HepG2 (cell line): Measurements from ENCODE around the gene S100A8. TPM values are rescaled to one million over a fixed set of nuclear protein-coding genes. Genes with fewer than 3 reads are reported as not detected.

Experiments
- ATAC-seq: fragments of 200-7000 bp; cut with Tn5 transposase; 3 replicates; pipeline ENCODE4 v1.9.1; 2020; ENCODE audit warnings: mild to moderate bottlenecking, moderate library complexity
- BruUV-seq: library from RNA; stranded (reverse); fragments of 400-500 nt; replicated peaks from 2 replicates; lab custom pipeline; 2021; lab: Mats Ljungman, UMichigan
- CTCF ChIA-PET: fragments of 300-600 bp; formaldehyde crosslinking; extraction: SDS; loops from one replicate; lab custom pipeline; 2021; ENCODE audit warnings: low total read pairs, inconsistent platforms, low intra/inter-chr PET ratio; lab: Yijun Ruan, JAX
- POLR2A ChIA-PET: fragments of 350-600 bp; sonication (Branson Sonifier 250); formaldehyde crosslinking; loops from one replicate; lab custom pipeline; 2020; ENCODE audit warnings: antibody characterized with exemption, inconsistent platforms; lab: Yijun Ruan, JAX
- DNase-seq: peaks from one replicate; pipeline ENCODE4 v3.0.0-alpha.2; 2015; ENCODE audit warnings: low spot score
- FAIRE-seq: peaks from 3 replicates; lab custom pipeline; 2011; peaks lifted over from hg19 to GRCh38; lab: Jason Lieb, UNC
- H2AFZ ChIP-seq: one replicate; pipeline ENCODE4 v1.6.1; 2011; ENCODE audit warnings: low read length, inconsistent platforms
- H3K27ac ChIP-seq: fragments of 300-600 bp; 3 replicates; pipeline ENCODE4 v1.8.0; 2011; ENCODE audit warnings: mixed run types, mild to moderate bottlenecking, mixed read lengths, low read length, inconsistent platforms; ENCODE audit not compliant: insufficient read depth; ENCODE audit errors: extremely low read length
- H3K27me3 ChIP-seq, 2 experiments: fragments of 200-600 bp in 1 of 2; 2 replicates in 1 of 2; 3 replicates in 1 of 2; pipeline versions ENCODE4 v1.6.0 to v1.8.0; 2011; ENCODE audit warnings: low read length in 2 of 2, mild to moderate bottlenecking in 2 of 2, moderate library complexity in 2 of 2, inconsistent platforms in 1 of 2; ENCODE audit not compliant: insufficient read depth in 2 of 2, control insufficient read depth in 1 of 2
- H3K36me3 ChIP-seq, 2 experiments: fragments of 200-600 bp in 1 of 2; replicated peaks in 1 of 2; 2 replicates in 1 of 2; 3 replicates in 1 of 2; pipeline versions ENCODE4 v1.5.1 to v1.8.0; 2011; ENCODE audit warnings: low read length in 2 of 2, inconsistent platforms in 1 of 2; ENCODE audit not compliant: insufficient read depth in 2 of 2, control insufficient read depth in 1 of 2
- H3K4me1 ChIP-seq: 2 replicates; pipeline ENCODE4 v1.5.1; 2012; ENCODE audit warnings: low read length, inconsistent platforms; ENCODE audit not compliant: insufficient read depth
- H3K4me2 ChIP-seq: 2 replicates; pipeline ENCODE4 v1.6.0; 2011; ENCODE audit warnings: low read depth, low read length, inconsistent platforms
- H3K4me3 ChIP-seq, 3 experiments: fragments of 200-600 bp in 1 of 3; sonication (generic), shearing (Covaris generic) in 1 of 3; replicated peaks in 1 of 3; 2 replicates each; pipeline ENCODE4 v1.5.1; 2011 to 2016; ENCODE audit warnings: low read length in 3 of 3, inconsistent platforms in 2 of 3, low read depth in 2 of 3, mild to moderate bottlenecking in 2 of 3, control low read depth in 1 of 3, mixed read lengths in 1 of 3; ENCODE audit not compliant: insufficient read depth in 1 of 3
- H3K79me2 ChIP-seq: one replicate; pipeline ENCODE4 v1.6.1; 2011; ENCODE audit warnings: low read length, inconsistent platforms; ENCODE audit not compliant: insufficient read depth
- H3K9ac ChIP-seq: 2 replicates; pipeline ENCODE4 v1.6.0; 2011; ENCODE audit warnings: mild to moderate bottlenecking, low read depth, low read length, inconsistent platforms; ENCODE audit not compliant: insufficient read depth
- H3K9me3 ChIP-seq: 2 replicates; pipeline ENCODE4 v1.5.1; 2012; ENCODE audit warnings: mild to moderate bottlenecking, low read length
- H4K20me1 ChIP-seq: 2 replicates; pipeline ENCODE4 v1.6.0; 2011; ENCODE audit warnings: inconsistent platforms, mild to moderate bottlenecking, low read length, moderate library complexity; ENCODE audit not compliant: insufficient read depth
- E2F5 ChIP-seq: sonication (generic); formaldehyde crosslinking; conservative IDR thresholded peaks from 2 replicates; pipeline ENCODE4 v1.4.0; 2020; ENCODE audit warnings: missing genetic modification reagents
- NRL ChIP-seq: sonication (generic); formaldehyde crosslinking; IDR thresholded peaks from 2 replicates; pipeline ENCODE4 v1.5.0; 2020; ENCODE audit warnings: missing genetic modification reagents, mild to moderate bottlenecking, moderate library complexity, borderline replicate concordance
- SMC3 ChIP-seq: IDR thresholded peaks from 2 replicates; pipeline ENCODE4 v1.6.1; 2011; ENCODE audit warnings: low read length, improper control_type of control experiment
- TERF1 ChIP-seq: sonication (generic); formaldehyde crosslinking; IDR thresholded peaks from 2 replicates; pipeline ENCODE4 v1.8.0; 2022; ENCODE audit warnings: mild to moderate bottlenecking, missing genetic modification reagents, moderate library complexity
- ZNF234 ChIP-seq: sonication (generic); formaldehyde crosslinking; conservative IDR thresholded peaks from 2 replicates; pipeline ENCODE4 v1.5.1; 2020; ENCODE audit warnings: mild to moderate bottlenecking, missing genetic modification reagents
- WGBS: methylation state at CpG from one replicate; pipeline ENCODE4 v1.1.6; 2017; ENCODE audit warnings: low lambda C conversion rate; 5-methylcytosine and 5-hydroxymethylcytosine counted together
- in situ Hi-C: cut with HindIII; loops from 2 replicates; pipeline ENCODE4 v1.10.0; 2017; ENCODE audit warnings: low pct_unique_long_range_greater_than_20kb; ENCODE audit not compliant: extremely low pct_ligation_motif_present
- intact Hi-C: fragments of 100-400 bp; cut with micrococcal nuclease; formaldehyde crosslinking; loops from one replicate; pipeline ENCODE4 v1.10.0; 2022; ENCODE audit not compliant: unreplicated experiment
- polyA plus RNA-seq, 8 experiments: library from polyadenylated mRNA; depleted of rRNA in 3 of 8; stranded (reverse) in 7 of 8; unstranded in 1 of 8; fragments of >200 nt; fragmentation: Illumina TruSeq in 4 of 8; extraction: Trizol in 4 of 8; gene quantifications; 2 replicates each; pipeline versions ENCODE4 v1.2.1 to v1.2.3, GENCODE V29; 2011 to 2016; ENCODE audit warnings: low read depth in 4 of 8, missing spikeins in 1 of 8, mixed read lengths in 1 of 8; ENCODE audit not compliant: insufficient read depth in 1 of 8
- total RNA-seq, 5 experiments: library from RNA; depleted of rRNA; stranded (reverse); fragments of >200 nt; fragmentation: Illumina TruSeq; extraction: Trizol; gene quantifications; 2 replicates each; pipeline ENCODE4 v1.2.3, GENCODE V29; 2016; ENCODE audit warnings: low read depth in 1 of 5

The S100A8 gene
- total and polyA plus RNA-seq, 2 of the 13 experiments (the other 11 are each of a cell fraction or from before 2014, with no cell fraction given): not detected

GRCh38 chr1:153362187-153362775 lies 28.6 kb downstream of the S100A8 start:
- in situ Hi-C loops (no loop called here), intact Hi-C loops (no loop called here)
- H3K27me3 ChIP-seq: peaks cover 1 to 5% of the 10 kb centered on the region in 2 experiments; a peak in 1 of 5 replicates
- no peak overlapping the region for H3K4me2 ChIP-seq
- H3K4me3 ChIP-seq: no peak overlapping the region
- 0% methylated on average over 1 of the region's 3 CpGs for WGBS
- no peak for TF ChIP-seq E2F5 (CRISPR knock-in tag)
- no peak for TF ChIP-seq TERF1 (CRISPR knock-in tag)
- TF ChIP-seq SMC3: no peak
- TF ChIP-seq NRL: no peak
- TF ChIP-seq ZNF234 (CRISPR knock-in tag): no peak
- no peaks in the 10 kb centered on the region for H4K20me1 ChIP-seq
- no TSS peak for BruUV-seq
- no peak overlapping the region for H3K9ac ChIP-seq
- ChIA-PET CTCF (no interaction called here), POLR2A (no interaction called here)
- no peaks in the 10 kb centered on the region for H3K79me2 ChIP-seq
- no peak overlapping the region for H3K27ac ChIP-seq
- FAIRE-seq (no peak), DNase-seq (no peak), ATAC-seq (no peak)
- no peaks in the 10 kb centered on the region for H3K9me3 ChIP-seq
- H3K4me1 ChIP-seq: 0 out of 2 replicates have a peak, but pooled peaks cover 5% of the 10 kb centered on the region
- H3K36me3 ChIP-seq: no peaks in the 10 kb centered on the region
- no peak overlapping the region for H2AFZ ChIP-seq
